NK-92 treated with Interleukin-12 subunit alpha and Interleukin-12 subunit beta, amount 100 ng/mL, for 24 hours (cell line): ENCODE measurements around the gene ADGRG1.

Source experiments
- DNase-seq: peaks from one replicate; lab custom pipeline; 2025; lab: John Stamatoyannopoulos, UW

The ADGRG1 gene

GRCh38 chr16:57648581-57649442 lies 20.4 kb downstream of the ADGRG1 start:
- DNase-seq, result peak; percentile 60

- no peak for DNase-seq
Measured at GRCh38 chr16:57649443-57649751, 21.0 kb downstream of the ADGRG1 start.

- no peak for DNase-seq
Measured at GRCh38 chr16:57649846-57650245, 21.4 kb downstream of the ADGRG1 start.

- DNase-seq, result peak; percentile 8
Measured at GRCh38 chr16:57651344-57652333, 23.2 kb downstream of the ADGRG1 start.

- DNase-seq, result no peak
Measured at GRCh38 chr16:57652695-57653471, 24.5 kb downstream of the ADGRG1 start.

- no peak for DNase-seq
Measured at GRCh38 chr16:57653936-57654335, 25.5 kb downstream of the ADGRG1 start.

- no peak for DNase-seq
Measured at GRCh38 chr16:57656342-57656955, 28.0 kb downstream of the ADGRG1 start.

GRCh38 chr16:57657228-57657627 lies 28.8 kb downstream of the ADGRG1 start:
- no peak for DNase-seq

GRCh38 chr16:57658130-57658877 lies 29.9 kb downstream of the ADGRG1 start:
- no peak for DNase-seq

GRCh38 chr16:57658878-57659674 lies 30.6 kb downstream of the ADGRG1 start:
- no peak for DNase-seq

- no peak for DNase-seq
Measured at GRCh38 chr16:57660715-57661463, 32.5 kb downstream of the ADGRG1 start.

- DNase-seq, result no peak
Measured at GRCh38 chr16:57661510-57661909, 33.1 kb downstream of the ADGRG1 start.

- no peak for DNase-seq
Measured at GRCh38 chr16:57661936-57662906, 33.8 kb downstream of the ADGRG1 start.

- no peak for DNase-seq
Measured at GRCh38 chr16:57663436-57663835, 35.0 kb downstream of the ADGRG1 start.

GRCh38 chr16:57663917-57664661 lies 35.7 kb downstream of the ADGRG1 start:
- no peak for DNase-seq

- DNase-seq, result no peak
Measured at GRCh38 chr16:57664662-57665025, 36.2 kb downstream of the ADGRG1 start.

- DNase-seq, result no peak
Measured at GRCh38 chr16:57665541-57665940, 37.1 kb downstream of the ADGRG1 start.
